ENCODE measurements around the gene SC5D. TPM values are rescaled to one million over a fixed set of nuclear protein-coding genes. Genes with fewer than 3 reads are reported as not detected.

SC5D gene
- total and polyA plus RNA-seq, 7 donors, result 6.0 to 33.5 (median 27.2) TPM

- Histone ChIP-seq H3K36me3 (no peaks in the 10 kb centered on the region), H3K27ac (no peak overlapping the region), H3K4me1 (no peaks in the 10 kb centered on the region), H3K4me3 (no peak overlapping the region), H3K9me3 (no peaks in the 10 kb centered on the region), H3K27me3 (no peaks in the 10 kb centered on the region)
- WGBS, 2 donors, result 74 to 80% methylated on average over 4 of the region's 4 CpGs
- DNase-seq, result no peak
- TF ChIP-seq CTCF (IDR thresholded peaks at IDR 0.05) (no peak), POLR2AphosphoS5 (IDR thresholded peaks at IDR 0.05) (no peak), EP300 (IDR thresholded peaks at IDR 0.05) (no peak), POLR2A (IDR thresholded peaks at IDR 0.05) (no peak)
- intact Hi-C loops (cut with DNase I), result loop anchor here (5.0 kb wide), 1 partner anchor 44 kb away; the partner anchor contains the start of gene SC5D
These were observed 44.1 kb upstream of the SC5D start for GRCh38 chr11:121248496-121248895.

- no peak overlapping the region for H3K27ac ChIP-seq
- intact Hi-C loops (cut with DNase I), result loop anchor here (1.0 to 5.0 kb wide), 2 partner anchors 43 to 342 kb away; partner anchors contain the start of gene SC5D
- no peak for DNase-seq
- H3K4me1 ChIP-seq, result no peaks in the 10 kb centered on the region
- H3K27me3 ChIP-seq, result no peaks in the 10 kb centered on the region
- no peaks in the 10 kb centered on the region for H3K36me3 ChIP-seq
- no peaks in the 10 kb centered on the region for H3K9me3 ChIP-seq
- TF ChIP-seq POLR2AphosphoS5 (IDR thresholded peaks at IDR 0.05) (no peak), CTCF (IDR thresholded peaks at IDR 0.05) (peak; percentile 50 to 74 (median 71))
- WGBS, 2 donors, result 25 to 34% methylated on average over 7 of the region's 7 CpGs
- H3K4me3 ChIP-seq, result no peak overlapping the region
These were observed 43.4 kb upstream of the SC5D start for GRCh38 chr11:121249039-121249663.

GRCh38 chr11:121250843-121251242 lies 41.7 kb upstream of the SC5D start:
- WGBS, 2 donors, result 90 to 91% methylated on average over 4 of the region's 4 CpGs
- intact Hi-C loops (cut with DNase I), result no loop called here
- no peaks in the 10 kb centered on the region for H3K27me3 ChIP-seq

GRCh38 chr11:121253951-121254350 lies 38.6 kb upstream of the SC5D start:
- intact Hi-C loops (cut with DNase I), result no loop called here
- no peak for DNase-seq
- TF ChIP-seq POLR2AphosphoS5 (IDR thresholded peaks at IDR 0.05), result no peak
- no peak for TF ChIP-seq EP300 (IDR thresholded peaks at IDR 0.05)
- no peak for TF ChIP-seq POLR2A (IDR thresholded peaks at IDR 0.05)
- no peak for TF ChIP-seq CTCF (IDR thresholded peaks at IDR 0.05)
- no peaks in the 10 kb centered on the region for H3K4me1 ChIP-seq
- H3K27ac ChIP-seq, result no peak overlapping the region
- H3K4me3 ChIP-seq, result no peak overlapping the region
- no peaks in the 10 kb centered on the region for H3K27me3 ChIP-seq
- H3K9me3 ChIP-seq, result no peaks in the 10 kb centered on the region
- H3K36me3 ChIP-seq, result no peaks in the 10 kb centered on the region

More at GRCh38 chr11:121250843-121251242, 41.7 kb upstream of the SC5D start:
- no peak overlapping the region for H3K4me3 ChIP-seq
- DNase-seq, result no peak
- TF ChIP-seq EP300 (IDR thresholded peaks at IDR 0.05) (no peak), CTCF (IDR thresholded peaks at IDR 0.05) (no peak), POLR2AphosphoS5 (IDR thresholded peaks at IDR 0.05) (no peak), POLR2A (IDR thresholded peaks at IDR 0.05) (no peak)
- no peaks in the 10 kb centered on the region for H3K4me1 ChIP-seq
- no peaks in the 10 kb centered on the region for H3K36me3 ChIP-seq
- no peaks in the 10 kb centered on the region for H3K9me3 ChIP-seq
- H3K27ac ChIP-seq, result no peak overlapping the region

- intact Hi-C loops (cut with DNase I), result no loop called here
- Histone ChIP-seq H3K36me3 (no peaks in the 10 kb centered on the region), H3K4me3 (no peak overlapping the region), H3K4me1 (no peaks in the 10 kb centered on the region), H3K27ac (no peak overlapping the region), H3K9me3 (no peaks in the 10 kb centered on the region), H3K27me3 (no peaks in the 10 kb centered on the region)
- no peak for DNase-seq
- no peak for TF ChIP-seq CTCF (IDR thresholded peaks at IDR 0.05)
- TF ChIP-seq POLR2AphosphoS5 (IDR thresholded peaks at IDR 0.05), result no peak
- no peak for TF ChIP-seq EP300 (IDR thresholded peaks at IDR 0.05)
- no peak for TF ChIP-seq POLR2A (IDR thresholded peaks at IDR 0.05)
These were observed 37.8 kb upstream of the SC5D start for GRCh38 chr11:121254756-121255155.
